HCT116 (cell line): Measurements from ENCODE around the gene CAMKK2.

Experiments
- POLR2A ChIP-seq: IDR thresholded peaks from 2 replicates; pipeline ENCODE4 v1.7.0; 2011; ENCODE audit warnings: borderline replicate concordance; ENCODE audit not compliant: insufficient read depth, insufficient read length; ENCODE audit errors: extremely low read depth
- POLR2AphosphoS5 ChIP-seq: IDR thresholded peaks from 2 replicates; pipeline ENCODE4 v1.6.1; 2011; ENCODE audit warnings: mild to moderate bottlenecking, low read depth, low read length, moderate library complexity
- RAD21 ChIP-seq: IDR thresholded peaks from 2 replicates; pipeline ENCODE4 v1.6.1; 2012; ENCODE audit warnings: low read depth, mild to moderate bottlenecking
- TF ChIP-seq, protein P1 (sequence below): IDR thresholded peaks from 2 replicates; pipeline ENCODE4 v1.6.1; 2012; ENCODE audit warnings: low read depth
- TF ChIP-seq, protein P2 (sequence below), 3 experiments: fragments of 200-600 bp in 1 of 3; sonication (generic) in 1 of 3; IDR thresholded peaks in 2 of 3; conservative IDR thresholded peaks in 1 of 3; 2 replicates each; pipeline ENCODE4 v1.5.1; 2012 to 2017; ENCODE audit warnings: low read depth in 2 of 3, low read length in 2 of 3, antibody characterized with exemption in 1 of 3, borderline replicate concordance in 1 of 3, control low read depth in 1 of 3, mild to moderate bottlenecking in 1 of 3, mixed read lengths in 1 of 3, mixed run types in 1 of 3, moderate library complexity in 1 of 3; ENCODE audit not compliant: insufficient read depth in 1 of 3

DNA sequence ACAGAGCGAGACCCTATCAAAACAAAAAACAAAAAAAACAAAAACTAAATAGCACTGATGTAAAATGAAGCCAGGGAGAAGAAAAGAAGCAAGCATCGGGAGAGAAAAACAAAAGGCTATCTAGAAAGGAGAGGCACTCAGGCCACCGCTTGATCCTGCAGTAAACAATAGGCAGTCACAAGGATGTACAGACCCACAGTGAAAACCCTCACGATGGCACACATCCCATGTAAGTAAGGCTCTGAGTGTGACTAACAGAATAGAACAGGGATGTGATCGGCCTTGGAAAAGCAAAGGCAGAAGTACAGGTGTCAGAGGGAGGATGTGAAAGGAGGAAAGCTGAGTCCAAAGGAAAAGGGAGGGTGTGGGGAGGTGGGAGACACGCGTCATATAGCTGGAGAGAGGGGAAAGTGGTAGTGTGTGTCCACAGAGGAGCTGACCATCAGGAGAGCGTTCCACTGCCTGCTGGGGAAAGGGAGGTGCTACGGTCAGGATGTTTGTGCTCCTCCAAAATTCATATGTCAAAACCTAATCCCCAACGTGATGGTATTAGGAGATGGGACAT lies 31.5 kb downstream of the CAMKK2 start:
- TF ChIP-seq POLR2AphosphoS5, result no peak
- TF ChIP-seq, protein P1, sequence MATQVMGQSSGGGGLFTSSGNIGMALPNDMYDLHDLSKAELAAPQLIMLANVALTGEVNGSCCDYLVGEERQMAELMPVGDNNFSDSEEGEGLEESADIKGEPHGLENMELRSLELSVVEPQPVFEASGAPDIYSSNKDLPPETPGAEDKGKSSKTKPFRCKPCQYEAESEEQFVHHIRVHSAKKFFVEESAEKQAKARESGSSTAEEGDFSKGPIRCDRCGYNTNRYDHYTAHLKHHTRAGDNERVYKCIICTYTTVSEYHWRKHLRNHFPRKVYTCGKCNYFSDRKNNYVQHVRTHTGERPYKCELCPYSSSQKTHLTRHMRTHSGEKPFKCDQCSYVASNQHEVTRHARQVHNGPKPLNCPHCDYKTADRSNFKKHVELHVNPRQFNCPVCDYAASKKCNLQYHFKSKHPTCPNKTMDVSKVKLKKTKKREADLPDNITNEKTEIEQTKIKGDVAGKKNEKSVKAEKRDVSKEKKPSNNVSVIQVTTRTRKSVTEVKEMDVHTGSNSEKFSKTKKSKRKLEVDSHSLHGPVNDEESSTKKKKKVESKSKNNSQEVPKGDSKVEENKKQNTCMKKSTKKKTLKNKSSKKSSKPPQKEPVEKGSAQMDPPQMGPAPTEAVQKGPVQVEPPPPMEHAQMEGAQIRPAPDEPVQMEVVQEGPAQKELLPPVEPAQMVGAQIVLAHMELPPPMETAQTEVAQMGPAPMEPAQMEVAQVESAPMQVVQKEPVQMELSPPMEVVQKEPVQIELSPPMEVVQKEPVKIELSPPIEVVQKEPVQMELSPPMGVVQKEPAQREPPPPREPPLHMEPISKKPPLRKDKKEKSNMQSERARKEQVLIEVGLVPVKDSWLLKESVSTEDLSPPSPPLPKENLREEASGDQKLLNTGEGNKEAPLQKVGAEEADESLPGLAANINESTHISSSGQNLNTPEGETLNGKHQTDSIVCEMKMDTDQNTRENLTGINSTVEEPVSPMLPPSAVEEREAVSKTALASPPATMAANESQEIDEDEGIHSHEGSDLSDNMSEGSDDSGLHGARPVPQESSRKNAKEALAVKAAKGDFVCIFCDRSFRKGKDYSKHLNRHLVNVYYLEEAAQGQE, result no peak
- no peak for TF ChIP-seq POLR2A
- no peak for TF ChIP-seq RAD21
- TF ChIP-seq, protein P2, sequence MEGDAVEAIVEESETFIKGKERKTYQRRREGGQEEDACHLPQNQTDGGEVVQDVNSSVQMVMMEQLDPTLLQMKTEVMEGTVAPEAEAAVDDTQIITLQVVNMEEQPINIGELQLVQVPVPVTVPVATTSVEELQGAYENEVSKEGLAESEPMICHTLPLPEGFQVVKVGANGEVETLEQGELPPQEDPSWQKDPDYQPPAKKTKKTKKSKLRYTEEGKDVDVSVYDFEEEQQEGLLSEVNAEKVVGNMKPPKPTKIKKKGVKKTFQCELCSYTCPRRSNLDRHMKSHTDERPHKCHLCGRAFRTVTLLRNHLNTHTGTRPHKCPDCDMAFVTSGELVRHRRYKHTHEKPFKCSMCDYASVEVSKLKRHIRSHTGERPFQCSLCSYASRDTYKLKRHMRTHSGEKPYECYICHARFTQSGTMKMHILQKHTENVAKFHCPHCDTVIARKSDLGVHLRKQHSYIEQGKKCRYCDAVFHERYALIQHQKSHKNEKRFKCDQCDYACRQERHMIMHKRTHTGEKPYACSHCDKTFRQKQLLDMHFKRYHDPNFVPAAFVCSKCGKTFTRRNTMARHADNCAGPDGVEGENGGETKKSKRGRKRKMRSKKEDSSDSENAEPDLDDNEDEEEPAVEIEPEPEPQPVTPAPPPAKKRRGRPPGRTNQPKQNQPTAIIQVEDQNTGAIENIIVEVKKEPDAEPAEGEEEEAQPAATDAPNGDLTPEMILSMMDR (IDR thresholded peaks at IDR 0.05 in 2 of 3, conservative IDR thresholded peaks at IDR 0.05 in 1 of 3; ENCODE audit: borderline replicate concordance in 1 of 3, insufficient read depth in 1 of 3, low read depth in 2 of 3, low read length in 2 of 3), result no peak
